ENCODE measurements around the gene NUP205.

Gene NUP205

DNA sequence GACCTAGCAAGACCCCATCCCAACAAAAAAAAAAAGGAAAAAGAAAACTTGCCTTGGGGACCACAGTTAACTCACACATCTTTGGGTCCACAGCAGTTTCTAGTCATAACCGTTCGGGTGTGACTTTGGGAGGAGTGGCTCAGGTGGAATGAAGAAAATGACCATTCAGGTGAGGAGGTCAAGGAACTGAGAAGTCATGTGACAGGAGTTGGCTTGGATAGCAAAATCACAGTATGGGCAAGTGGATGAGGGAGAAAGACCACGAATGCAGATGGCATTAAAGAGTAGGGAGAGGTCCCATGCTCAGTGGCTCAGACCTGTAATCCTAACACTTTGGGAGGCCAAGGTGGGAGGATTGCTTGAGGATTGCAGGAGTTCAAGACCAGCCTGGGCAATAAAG, 30.7 kb upstream of the NUP205 start (continued):
- no peak for TF ChIP-seq ZNF114 (tag by site-specific recombination; IDR thresholded peaks at IDR 0.05)
- TF ChIP-seq ZBTB1 (tag by site-specific recombination; IDR thresholded peaks at IDR 0.05): no peak
- TF ChIP-seq ZNF639 (tag by site-specific recombination; IDR thresholded peaks at IDR 0.05): no peak
- TF ChIP-seq ZNF366 (tag by site-specific recombination; conservative IDR thresholded peaks at IDR 0.05): no peak
- TF ChIP-seq ZNF138 (tag by site-specific recombination; IDR thresholded peaks at IDR 0.05; ENCODE audit: borderline replicate concordance): no peak
- no peak for TF ChIP-seq ZNF140 (tag by site-specific recombination; IDR thresholded peaks at IDR 0.05)
- no peak for TF ChIP-seq PRDM2 (tag by site-specific recombination; IDR thresholded peaks at IDR 0.05; ENCODE audit: borderline replicate concordance)
- TF ChIP-seq GLIS1 (tag by site-specific recombination; IDR thresholded peaks at IDR 0.05): no peak

DNA sequence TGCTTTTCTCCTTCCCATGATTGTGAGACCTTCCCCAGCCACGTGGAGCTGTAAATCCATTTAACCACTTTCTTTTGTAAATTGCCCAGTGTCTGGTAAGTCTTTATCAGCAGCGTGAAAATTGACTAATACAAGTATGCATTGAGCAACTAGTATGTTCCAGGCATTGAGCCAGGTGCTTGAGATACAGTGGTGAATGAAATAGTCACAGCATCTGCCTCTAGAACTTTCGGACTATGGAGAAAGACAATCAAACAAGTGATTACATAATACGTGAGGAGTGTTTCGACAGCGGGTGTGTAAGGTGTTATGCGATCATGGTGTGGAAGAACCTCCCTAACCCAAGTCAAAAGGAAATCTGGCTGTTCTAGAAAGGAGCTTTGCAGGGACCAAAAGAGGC, 21.6 kb upstream of the NUP205 start:
- H3K27ac ChIP-seq (ENCODE audit: extremely low read depth, low read depth, low read length): no peak overlapping the region
- H3K4me1 ChIP-seq (ENCODE audit: control insufficient read depth, insufficient read depth, low read length): no peaks in the 10 kb centered on the region
- H3K9me3 ChIP-seq (ENCODE audit: control insufficient read depth, insufficient read depth, low read depth, low read length): no peaks in the 10 kb centered on the region
- no peak overlapping the region for H3K4me3 ChIP-seq (ENCODE audit: low read depth, low read length)
- POLR2A ChIA-PET: no interaction called here
- peak; percentile 50; the same call in 1 of the 2 replicates for TF ChIP-seq SCRT2 (tag by site-specific recombination; IDR thresholded peaks at IDR 0.05)
- no peak for TF ChIP-seq ZNF510 (tag by site-specific recombination; IDR thresholded peaks at IDR 0.05; ENCODE audit: insufficient replicate concordance)
- peak; percentile 36; the same call in 1 of the 2 replicates for TF ChIP-seq ZBTB6 (tag by site-specific recombination; IDR thresholded peaks at IDR 0.05)
- H3K36me3 ChIP-seq (ENCODE audit: control insufficient read depth in 2 of 2, insufficient read depth in 1 of 2, low read length in 2 of 2): no peaks in the 10 kb centered on the region
- CTCF ChIA-PET: interaction anchor here (0.6 to 0.7 kb wide), 2 partner anchors 13 to 190 kb away, joined by 3 read pairs; no protein-coding TSS in a partner anchor

GRCh38 chr7:135537453-135537852, 20.3 kb upstream of the NUP205 start:
- Histone ChIP-seq H3K36me3 (ENCODE audit: control insufficient read depth in 2 of 2, insufficient read depth in 1 of 2, low read length in 2 of 2) (no peaks in the 10 kb centered on the region), H3K4me3 (ENCODE audit: low read depth, low read length) (no peak overlapping the region), H3K9me3 (ENCODE audit: control insufficient read depth, insufficient read depth, low read depth, low read length) (no peaks in the 10 kb centered on the region), H3K4me1 (ENCODE audit: control insufficient read depth, insufficient read depth, low read length) (no peaks in the 10 kb centered on the region), H3K27ac (ENCODE audit: extremely low read depth, low read depth, low read length) (no peak overlapping the region)
- CTCF ChIA-PET: no interaction called here
- POLR2A ChIA-PET: no interaction called here
- TF ChIP-seq OSR2 (tag by site-specific recombination; IDR thresholded peaks at IDR 0.05) (no peak), ZEB2 (tag by site-specific recombination; IDR thresholded peaks at IDR 0.05) (no peak), ZNF580 (tag by site-specific recombination; IDR thresholded peaks at IDR 0.05) (no peak), ZNF394 (tag by site-specific recombination; IDR thresholded peaks at IDR 0.05; ENCODE audit: borderline replicate concordance) (no peak), SCRT1 (tag by site-specific recombination; IDR thresholded peaks at IDR 0.05; ENCODE audit: borderline replicate concordance) (no peak), HOXC10 (CRISPR knock-in tag; IDR thresholded peaks at IDR 0.05) (no peak), GLIS1 (tag by site-specific recombination; IDR thresholded peaks at IDR 0.05) (no peak), RBAK (tag by site-specific recombination; IDR thresholded peaks at IDR 0.05) (no peak), ZFP69B (tag by site-specific recombination; IDR thresholded peaks at IDR 0.05) (no peak), ZNF610 (tag by site-specific recombination; IDR thresholded peaks at IDR 0.05; ENCODE audit: borderline replicate concordance) (no peak), ZNF571 (tag by site-specific recombination; IDR thresholded peaks at IDR 0.05) (no peak), ZNF624 (tag by site-specific recombination; IDR thresholded peaks at IDR 0.05) (no peak), ZNF654 (tag by site-specific recombination; IDR thresholded peaks at IDR 0.05; ENCODE audit: low read depth) (no peak)
- TF ChIP-seq, protein P1, sequence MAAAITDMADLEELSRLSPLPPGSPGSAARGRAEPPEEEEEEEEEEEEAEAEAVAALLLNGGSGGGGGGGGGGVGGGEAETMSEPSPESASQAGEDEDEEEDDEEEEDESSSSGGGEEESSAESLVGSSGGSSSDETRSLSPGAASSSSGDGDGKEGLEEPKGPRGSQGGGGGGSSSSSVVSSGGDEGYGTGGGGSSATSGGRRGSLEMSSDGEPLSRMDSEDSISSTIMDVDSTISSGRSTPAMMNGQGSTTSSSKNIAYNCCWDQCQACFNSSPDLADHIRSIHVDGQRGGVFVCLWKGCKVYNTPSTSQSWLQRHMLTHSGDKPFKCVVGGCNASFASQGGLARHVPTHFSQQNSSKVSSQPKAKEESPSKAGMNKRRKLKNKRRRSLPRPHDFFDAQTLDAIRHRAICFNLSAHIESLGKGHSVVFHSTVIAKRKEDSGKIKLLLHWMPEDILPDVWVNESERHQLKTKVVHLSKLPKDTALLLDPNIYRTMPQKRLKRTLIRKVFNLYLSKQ (tag by site-specific recombination; IDR thresholded peaks at IDR 0.05; ENCODE audit: borderline replicate concordance): no peak

Measured in HEK293 (cell line).